HG03521 (cell line): ENCODE results near the gene BCL2L2.
"Not testable (repeated sequence)": the region's sequence is repeated elsewhere in the genome, so short reads cannot be mapped to it uniquely, and the experiment has no call there.

Source experiments
- ATAC-seq: cut with Tn5 transposase; IDR thresholded peaks from one replicate; pipeline ENCODE4 v1.9.1; 2021; ENCODE audit warnings: mild to moderate bottlenecking, moderate library complexity; ENCODE audit not compliant: unreplicated experiment

BCL2L2 gene

GRCh38 chr14:23322568-23323517 is 16.2 kb downstream of the BCL2L2 start:
- no peak for ATAC-seq

DNA sequence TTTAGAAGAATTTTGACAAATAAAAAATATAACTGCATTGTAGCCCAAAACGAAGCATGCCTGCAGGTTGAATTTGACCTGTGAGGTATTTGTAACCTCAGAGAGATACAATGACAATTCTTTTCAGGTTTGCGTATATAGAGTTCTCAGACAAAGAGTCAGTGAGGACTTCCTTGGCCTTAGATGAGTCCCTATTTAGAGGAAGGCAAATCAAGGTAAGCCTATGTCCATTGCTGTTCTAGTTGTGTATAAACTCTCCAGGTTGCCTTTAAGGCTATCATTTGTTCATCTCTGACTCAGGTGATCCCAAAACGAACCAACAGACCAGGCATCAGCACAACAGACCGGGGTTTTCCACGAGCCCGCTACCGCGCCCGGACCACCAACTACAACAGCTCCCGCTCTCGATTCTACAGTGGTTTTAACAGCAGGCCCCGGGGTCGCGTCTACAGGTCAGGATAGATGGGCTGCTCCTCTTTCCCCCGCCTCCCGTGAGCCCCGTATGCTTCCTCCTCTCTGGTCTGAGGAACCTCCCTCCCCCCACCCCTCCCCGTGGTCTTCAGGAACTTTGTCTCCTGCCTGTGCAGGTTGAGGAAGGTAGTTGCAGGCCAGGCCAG is 17.3 kb downstream of the BCL2L2 start:
- ATAC-seq: no peak

DNA sequence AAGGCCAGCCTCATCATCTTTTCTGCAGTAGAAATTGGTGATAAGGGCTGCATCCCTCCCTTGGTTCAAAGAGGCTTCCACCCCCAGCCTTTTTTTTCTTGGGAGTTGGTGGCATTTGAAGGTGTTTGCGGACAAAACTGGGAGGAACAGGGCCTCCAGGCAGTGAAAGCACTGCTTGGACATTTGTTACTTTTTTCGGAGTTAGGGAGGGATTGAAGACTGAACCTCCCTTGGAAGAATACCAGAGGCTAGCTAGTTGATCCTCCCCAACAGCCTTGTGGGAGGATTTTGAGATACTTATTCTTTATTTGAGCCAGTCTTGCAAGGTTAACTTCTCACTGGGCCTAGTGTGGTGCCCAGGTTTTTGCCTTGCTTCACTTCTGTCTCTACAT is 17.8 kb downstream of the BCL2L2 start:
- ATAC-seq: no peak

GRCh38 chr14:23324993-23325392 is 18.4 kb downstream of the BCL2L2 start:
- ATAC-seq: no peak

- not testable (repeated sequence) for ATAC-seq
These were observed 19.1 kb downstream of the BCL2L2 start for GRCh38 chr14:23325746-23326145.

- ATAC-seq: no peak
These were observed 20.1 kb downstream of the BCL2L2 start for GRCh38 chr14:23326491-23327332.

DNA sequence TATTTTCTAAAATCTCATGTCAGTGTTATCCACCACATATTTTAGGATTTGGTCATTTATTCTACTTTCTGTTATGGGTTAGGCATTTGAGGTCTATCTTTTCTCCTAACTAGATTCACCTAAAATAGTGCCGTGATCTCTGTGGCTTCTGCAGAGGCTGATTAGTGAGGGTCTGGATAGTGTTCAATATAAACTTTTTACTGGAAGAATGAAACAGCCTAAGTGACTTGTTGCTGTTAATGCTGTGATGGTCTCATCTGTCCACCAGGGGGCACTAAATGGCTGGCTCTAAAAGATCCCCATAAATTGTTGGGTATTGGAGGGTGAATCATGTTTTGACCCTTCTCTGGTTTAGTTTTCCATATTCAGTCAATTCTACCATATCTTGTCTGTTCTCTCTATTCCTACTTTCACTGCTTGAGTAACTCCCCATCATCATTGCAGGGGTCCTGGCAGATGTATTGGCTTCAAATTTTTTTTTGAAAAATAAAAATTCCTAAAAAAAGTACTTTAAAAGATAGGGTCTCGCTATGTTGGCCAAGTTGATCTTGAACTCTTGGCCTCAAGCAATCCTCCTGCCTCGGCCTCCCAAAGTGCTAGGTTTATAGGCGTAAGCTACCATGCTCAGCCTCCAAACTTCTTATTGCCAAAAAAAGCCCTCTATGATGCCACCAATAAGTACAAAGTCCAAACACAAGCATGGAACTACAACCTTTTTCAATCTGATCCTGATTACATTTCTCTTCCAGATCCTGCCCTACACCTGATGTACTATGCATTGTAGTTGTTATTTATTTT is 21.5 kb downstream of the BCL2L2 start:
- ATAC-seq: no peak

DNA sequence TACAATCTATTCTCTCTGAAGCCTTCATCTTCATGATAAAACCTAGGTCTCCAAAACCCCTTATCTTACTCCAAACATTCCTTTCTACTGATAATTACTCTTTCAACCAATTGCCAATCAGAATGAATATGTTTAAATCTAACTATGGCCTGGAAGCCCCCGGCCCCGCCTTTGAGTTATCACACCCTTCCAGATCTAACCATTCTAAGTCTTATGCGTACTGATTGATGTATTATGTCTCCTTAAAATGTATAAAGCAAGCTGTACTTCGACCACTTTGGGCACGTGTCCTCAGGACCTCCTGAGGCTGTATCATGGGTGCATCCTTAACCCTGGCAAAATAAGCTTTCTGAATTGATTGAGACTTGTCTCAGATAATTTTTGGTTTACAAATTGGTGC is 29.0 kb downstream of the BCL2L2 start:
- ATAC-seq: no peak

DNA sequence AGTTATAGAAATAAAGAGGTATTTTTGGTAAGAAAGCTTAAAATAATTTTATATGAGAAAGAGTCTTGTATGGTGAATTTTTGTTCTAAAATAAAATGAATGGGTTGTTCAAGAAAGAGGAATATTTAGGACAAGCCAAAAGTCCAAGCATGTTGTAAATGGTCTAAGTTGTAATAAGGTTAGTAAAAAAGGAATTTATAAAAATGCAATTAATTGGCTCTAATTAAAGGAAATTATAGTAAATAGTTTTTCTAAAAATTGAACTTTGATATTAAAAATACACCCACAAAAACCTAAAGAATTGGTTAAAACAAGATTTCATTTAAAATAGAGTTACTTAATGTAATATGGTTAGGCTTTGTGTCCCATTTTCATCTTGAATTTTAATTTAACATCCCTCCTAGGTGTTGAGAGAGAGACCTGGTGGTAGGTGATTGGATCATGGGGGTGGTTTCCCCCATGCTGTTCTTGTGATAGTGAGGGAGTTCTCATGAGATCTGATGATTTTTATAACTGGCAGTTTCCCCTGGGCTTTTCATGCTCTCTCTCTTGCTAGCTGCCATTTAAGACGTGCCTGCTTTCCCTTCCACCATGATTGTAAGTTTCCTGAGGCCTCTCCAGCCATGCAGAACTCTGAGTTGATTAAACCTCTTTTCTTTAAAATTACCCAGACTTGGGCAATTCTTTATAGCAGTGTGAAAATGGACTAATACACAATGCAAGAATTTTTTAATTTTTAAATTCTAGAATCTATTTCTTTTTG is 33.1 kb downstream of the BCL2L2 start:
- no peak for ATAC-seq

DNA sequence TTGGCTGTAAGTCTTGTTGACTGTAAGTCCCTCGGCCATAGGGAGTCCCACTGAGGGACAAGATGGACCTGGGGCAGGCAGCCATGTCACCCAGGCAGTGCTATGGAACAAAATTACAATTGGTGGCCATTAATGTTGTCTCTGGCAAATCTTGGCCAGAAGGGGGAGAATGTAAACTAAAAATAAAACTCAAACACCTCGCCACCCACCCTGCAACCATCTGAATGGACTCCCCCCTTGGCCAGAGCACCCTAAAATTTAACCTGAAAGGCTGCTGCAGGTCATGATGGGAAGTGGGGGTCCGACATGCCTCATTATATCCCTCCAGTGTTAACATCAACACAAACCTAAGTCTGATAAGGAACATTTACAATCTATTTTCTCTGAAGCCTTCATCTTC is 37.8 kb downstream of the BCL2L2 start:
- no peak for ATAC-seq

DNA sequence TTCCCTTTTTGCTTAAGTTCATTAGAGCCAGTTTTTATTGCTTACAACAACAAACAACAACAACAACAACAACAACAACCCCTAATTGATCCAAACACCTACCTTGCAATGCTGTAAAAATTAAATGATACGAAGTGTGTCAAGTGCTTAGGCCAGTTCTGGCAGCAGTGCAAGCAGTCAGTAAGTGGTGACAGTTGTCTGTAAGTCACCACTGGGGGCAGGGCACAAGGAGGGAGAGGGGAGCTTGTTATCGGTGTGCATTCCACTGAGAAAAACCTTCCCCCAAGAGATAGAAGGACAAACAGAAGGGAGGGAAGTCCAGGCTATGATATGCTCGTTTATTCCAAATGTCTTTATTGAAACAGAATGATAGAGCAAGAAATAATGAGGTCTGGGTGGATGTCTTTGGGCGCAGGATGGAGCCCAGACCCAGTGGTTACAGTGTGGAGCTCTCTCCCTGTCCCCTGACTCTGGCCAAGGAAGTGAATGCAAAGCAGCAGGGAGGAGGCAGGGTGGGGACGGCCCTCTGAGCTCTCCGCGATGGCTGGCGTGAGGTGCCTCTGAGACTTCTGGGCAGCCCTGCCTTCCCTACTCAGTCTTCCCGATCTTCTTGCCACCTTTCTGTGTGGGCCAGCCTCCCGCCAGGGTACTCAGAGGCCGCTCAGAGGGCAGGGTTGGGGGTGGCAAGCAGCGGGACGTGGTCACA is 39.5 kb downstream of the BCL2L2 start:
- ATAC-seq: no peak

GRCh38 chr14:23346693-23347405 is 40.2 kb downstream of the BCL2L2 start:
- no peak for ATAC-seq

GRCh38 chr14:23347406-23348296 is 41.0 kb downstream of the BCL2L2 start:
- no peak for ATAC-seq

DNA sequence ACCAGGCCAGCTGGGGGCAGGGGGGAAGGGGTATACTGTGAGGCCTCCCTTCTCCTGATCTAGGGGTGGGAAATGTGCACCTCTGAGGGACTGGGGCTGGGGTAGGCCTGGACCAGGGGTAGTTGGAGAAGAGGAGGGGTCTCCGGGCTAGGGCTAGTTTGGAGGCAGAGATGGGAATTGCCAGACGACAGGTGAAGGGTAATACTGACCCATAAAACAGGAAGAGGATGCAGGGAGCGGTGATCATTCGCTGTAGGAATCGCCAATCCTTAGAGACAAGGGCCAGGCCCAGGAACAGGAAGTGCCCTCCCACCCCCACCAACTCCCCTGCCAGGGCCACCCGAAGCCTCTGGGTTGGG is 41.6 kb downstream of the BCL2L2 start:
- ATAC-seq: no peak

GRCh38 chr14:23349156-23349845 is 42.7 kb downstream of the BCL2L2 start:
- no peak for ATAC-seq

DNA sequence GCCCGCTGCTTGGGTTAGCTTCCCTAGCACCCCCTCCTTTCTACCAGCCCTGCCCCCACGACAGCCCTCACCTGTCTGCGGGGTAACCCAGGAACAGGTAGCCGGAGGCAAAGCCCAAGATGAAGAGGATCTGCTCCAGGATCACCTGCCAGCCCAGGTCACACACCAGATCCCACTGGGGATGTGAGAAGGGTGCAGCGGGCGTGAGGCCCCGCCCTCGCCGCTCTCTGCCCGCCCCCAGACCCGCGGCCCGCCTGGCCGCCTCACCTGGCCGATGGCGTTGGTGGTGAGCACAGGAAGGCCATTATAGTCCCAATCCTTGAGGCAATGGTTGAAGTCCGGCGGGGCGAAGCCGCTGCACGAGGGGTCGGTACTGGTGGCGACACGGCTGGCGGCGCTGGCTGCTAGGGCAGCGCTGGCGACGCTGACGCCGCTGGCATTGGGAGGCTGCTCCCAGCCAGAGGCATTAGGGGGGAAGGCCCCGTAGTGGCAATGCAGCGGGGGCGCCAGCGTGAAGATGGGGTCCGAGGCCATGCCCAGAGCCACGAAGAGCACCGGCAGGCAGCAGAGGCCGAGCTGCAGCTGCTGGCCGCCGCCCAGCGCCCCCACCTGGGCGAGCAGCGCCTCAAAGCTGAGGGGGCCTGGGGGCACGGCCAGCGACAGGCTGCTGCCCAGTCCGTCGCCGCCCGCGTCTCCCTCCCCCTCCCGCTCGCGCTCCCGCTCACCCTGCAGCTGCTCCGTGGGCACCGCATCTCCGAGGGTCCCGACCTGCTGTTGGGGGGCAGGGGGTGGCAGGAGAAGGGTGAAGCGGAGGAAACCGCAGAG is 45.3 kb downstream of the BCL2L2 start:
- ATAC-seq: no peak
